NCI-H146 (cell line): Measurements from ENCODE around the gene RNF111.
"Not testable (repeated sequence)": the region's sequence is repeated elsewhere in the genome, so short reads cannot be mapped to it uniquely, and the experiment has no call there.

Experiments used
- DNase-seq: peaks from one replicate; lab custom pipeline; 2025; lab: John Stamatoyannopoulos, UW

RNF111 gene

GRCh38 chr15:59133929-59134427, 146.5 kb downstream of the RNF111 start:
- DNase-seq, result no peak

DNA sequence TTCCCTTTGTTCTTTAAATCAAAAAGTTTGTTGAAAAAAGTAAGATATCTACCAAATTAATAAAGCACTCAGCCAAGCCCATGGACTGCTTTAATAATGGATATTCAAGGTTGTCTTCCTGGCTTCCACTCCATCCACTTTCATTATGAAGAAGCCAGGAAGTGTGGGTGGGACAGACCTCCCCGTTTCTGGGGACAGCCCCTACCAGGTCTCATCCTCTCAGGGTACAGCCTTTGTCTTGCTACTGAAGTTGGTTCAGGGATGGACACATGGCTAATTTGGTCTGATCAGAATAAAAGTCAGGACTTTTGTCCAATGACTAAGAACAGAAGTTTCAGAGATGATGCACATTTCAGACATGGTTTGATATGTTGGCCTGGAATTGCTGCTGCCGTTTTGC, 150.1 kb downstream of the RNF111 start:
- no peak for DNase-seq

DNA sequence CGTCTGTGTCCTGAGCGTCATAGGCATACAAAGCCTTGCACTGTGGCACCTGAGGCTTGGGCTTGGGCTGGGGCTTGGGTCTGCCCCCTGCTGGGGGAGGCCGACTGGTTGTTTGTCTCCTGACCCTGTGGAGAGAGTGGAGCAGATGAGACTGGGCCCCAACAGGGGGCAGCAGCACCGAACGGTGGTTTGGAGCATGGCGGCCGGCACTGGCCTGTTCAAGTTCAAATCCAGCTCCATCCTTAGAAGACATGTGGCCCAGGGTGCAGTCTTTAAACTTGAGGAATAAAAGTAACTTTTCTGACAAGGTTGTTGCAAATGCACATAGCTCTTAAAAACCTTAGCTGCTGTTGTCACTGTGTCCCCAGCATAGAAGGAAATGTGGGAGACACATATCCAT, 150.8 kb downstream of the RNF111 start:
- peak; percentile 26 for DNase-seq

DNA sequence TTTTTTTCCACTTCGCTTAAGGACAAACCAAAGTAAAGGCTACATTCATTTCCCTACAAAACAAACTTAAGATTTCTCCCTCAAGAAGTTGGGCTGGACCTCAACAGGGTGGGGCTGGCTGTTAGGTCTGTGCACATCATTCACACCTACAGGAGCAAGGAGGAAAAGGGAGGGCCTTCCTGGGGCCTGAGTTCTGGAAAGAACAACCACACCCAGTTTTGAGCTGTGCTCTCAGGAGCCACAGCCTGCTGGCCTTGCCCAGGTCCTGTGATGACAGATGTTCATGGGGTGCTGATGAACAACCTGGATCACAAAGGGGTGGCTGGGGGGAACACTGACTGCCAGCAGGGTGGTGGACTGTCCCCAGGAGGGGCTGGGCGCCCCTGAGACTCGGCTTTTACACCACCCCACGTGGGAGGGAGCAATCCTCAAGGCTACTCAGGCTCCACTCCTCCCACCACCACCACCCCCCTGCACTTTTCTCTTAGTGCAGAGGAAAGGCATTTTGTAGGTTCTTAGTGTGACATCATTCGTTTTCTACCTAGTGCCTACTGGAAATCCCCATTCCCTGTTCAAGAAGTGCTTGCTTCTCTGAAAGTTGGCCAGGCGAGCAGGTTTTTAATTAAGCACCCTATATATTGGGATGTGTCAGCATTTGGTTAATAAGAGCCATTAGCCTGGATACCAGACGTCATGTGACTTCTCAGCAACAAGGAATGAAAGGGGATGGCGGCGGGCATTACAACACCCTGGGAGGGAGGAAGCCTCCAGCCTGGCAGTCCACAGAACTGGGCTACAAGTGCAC, 153.2 kb downstream of the RNF111 start:
- no peak for DNase-seq

DNA sequence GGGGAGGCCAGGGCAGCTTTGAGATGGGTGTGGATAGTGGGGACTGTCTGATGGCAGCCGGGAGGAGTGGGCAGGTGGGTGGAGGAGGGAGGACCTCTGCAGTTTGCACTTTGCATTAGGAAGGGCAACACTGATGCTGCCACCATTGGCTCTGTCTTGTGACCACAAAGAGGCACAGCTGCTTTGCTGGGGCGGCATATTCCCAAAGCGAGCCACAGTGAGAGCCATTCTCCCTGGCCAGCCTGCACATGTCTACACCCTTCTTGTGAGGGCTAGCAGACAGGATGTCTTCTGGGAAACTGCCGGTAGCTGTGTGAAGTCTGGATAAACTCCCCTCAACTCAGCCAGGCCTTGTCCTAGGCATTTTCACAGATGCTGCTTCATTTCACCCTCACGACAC, 155.8 kb downstream of the RNF111 start:
- DNase-seq, result no peak

GRCh38 chr15:59144594-59144993, 157.1 kb downstream of the RNF111 start:
- DNase-seq, result not testable (repeated sequence)
